Measurements from ENCODE around the gene TTC23L.

DNA sequence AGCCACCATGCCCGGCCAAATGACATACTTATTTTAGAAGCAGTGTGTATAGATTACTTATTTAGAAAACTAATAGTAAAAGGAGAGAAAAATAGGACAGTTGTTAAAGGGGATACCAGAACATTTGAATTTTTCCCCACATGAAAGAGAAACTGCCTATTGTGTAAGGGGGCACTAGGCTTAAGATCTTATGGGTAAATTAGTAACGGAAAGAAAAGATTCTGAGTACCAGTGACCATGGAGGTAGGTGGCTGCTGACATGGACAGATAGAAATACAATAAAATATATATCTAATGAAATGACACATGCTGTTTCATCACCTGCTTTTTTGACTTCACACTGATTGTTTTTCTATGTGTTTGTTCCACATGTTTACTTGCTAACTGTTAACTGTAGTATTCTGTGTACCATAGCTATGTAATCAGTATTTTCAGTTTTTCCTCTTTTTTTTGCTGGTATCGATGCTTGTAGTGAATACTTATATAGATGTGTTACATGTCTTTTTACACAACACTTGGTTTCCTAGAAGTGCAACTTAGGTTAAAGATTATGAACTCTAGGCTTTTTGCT is 87.4 kb downstream of the TTC23L start:
- TF ChIP-seq, protein P1, sequence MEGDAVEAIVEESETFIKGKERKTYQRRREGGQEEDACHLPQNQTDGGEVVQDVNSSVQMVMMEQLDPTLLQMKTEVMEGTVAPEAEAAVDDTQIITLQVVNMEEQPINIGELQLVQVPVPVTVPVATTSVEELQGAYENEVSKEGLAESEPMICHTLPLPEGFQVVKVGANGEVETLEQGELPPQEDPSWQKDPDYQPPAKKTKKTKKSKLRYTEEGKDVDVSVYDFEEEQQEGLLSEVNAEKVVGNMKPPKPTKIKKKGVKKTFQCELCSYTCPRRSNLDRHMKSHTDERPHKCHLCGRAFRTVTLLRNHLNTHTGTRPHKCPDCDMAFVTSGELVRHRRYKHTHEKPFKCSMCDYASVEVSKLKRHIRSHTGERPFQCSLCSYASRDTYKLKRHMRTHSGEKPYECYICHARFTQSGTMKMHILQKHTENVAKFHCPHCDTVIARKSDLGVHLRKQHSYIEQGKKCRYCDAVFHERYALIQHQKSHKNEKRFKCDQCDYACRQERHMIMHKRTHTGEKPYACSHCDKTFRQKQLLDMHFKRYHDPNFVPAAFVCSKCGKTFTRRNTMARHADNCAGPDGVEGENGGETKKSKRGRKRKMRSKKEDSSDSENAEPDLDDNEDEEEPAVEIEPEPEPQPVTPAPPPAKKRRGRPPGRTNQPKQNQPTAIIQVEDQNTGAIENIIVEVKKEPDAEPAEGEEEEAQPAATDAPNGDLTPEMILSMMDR (IDR thresholded peaks at IDR 0.05; ENCODE audit: poor library complexity): no peak
- no peak for TF ChIP-seq EZH2 (IDR thresholded peaks at IDR 0.05; ENCODE audit: borderline replicate concordance)
